Pancreas (tissue), 10 donors: ENCODE data around the gene CEP44. TPM values are rescaled to one million over a fixed set of nuclear protein-coding genes. Genes with fewer than 3 reads are reported as not detected.

Experiments
- ATAC-seq, 4 donors: fragments of 200-7000 bp; cut with Tn5 transposase; one replicate each; pipeline versions ENCODE4 v1.8.0 to v1.9.1; 2020; ENCODE audit warnings: mild to moderate bottlenecking in 4 of 4, moderate library complexity in 4 of 4
- DNase-seq, 6 donors: peaks; one replicate each; pipeline ENCODE4 v3.0.0-alpha.2; 2020
- FAIRE-seq: peaks from 2 replicates; lab custom pipeline; 2012; peaks lifted over from hg19 to GRCh38; lab: Jason Lieb, UNC
- H3K27ac ChIP-seq, 4 donors: fragments of 200-600 bp; sonication (generic); 1 replicate in 3 of 4; 2 replicates in 1 of 4; pipeline versions ENCODE4 v1.5.0 to v1.8.0; 2020
- H3K27me3 ChIP-seq, 4 donors: fragments of 200-600 bp; one replicate each; pipeline ENCODE4 v1.8.0; 2021
- H3K36me3 ChIP-seq, 3 donors: fragments of 200-600 bp; sonication (generic) in 1 of 3; one replicate each; pipeline versions ENCODE4 v1.5.0 to v1.8.0; 2020 to 2021
- H3K4me1 ChIP-seq, 3 donors: fragments of 200-600 bp; one replicate each; pipeline ENCODE4 v1.8.0; 2021
- H3K4me3 ChIP-seq, 4 donors: fragments of 200-600 bp; sonication (generic) in 2 of 4; one replicate each; pipeline versions ENCODE4 v1.5.0 to v1.8.0; 2020 to 2021
- H3K9me3 ChIP-seq, 4 donors: fragments of 200-600 bp; one replicate each; pipeline ENCODE4 v1.8.0; 2021
- WGBS, 2 donors: extraction: QIAGEN DNeasy Blood & Tissue Kit; methylation state at CpG; one replicate each; pipeline ENCODE4 v1.1.7; 2013; 5-methylcytosine and 5-hydroxymethylcytosine counted together
- intact Hi-C, 3 donors: fragments of 100-400 bp; cut with DNase I; formaldehyde crosslinking; loops; one replicate each; pipeline versions ENCODE4 v1.11.1 to v1.14.2; 2022
- polyA plus RNA-seq, 2 donors: library from polyadenylated mRNA; stranded (reverse); fragments of 200-250 nt; gene quantifications; one replicate each; pipeline ENCODE4 v1.2.3, GENCODE V29; 2013
- total RNA-seq, 6 donors: library from RNA; stranded (reverse); fragmentation: NEBNext Ultra II Directional in 4 of 6; extraction: Animal tissue kit (Norgen Biotek cat#: 25700) in 4 of 6; gene quantifications; one replicate each; pipeline versions ENCODE4 v1.2.1 to v1.2.4, GENCODE V29; 2021 to 2023
- TF ChIP-seq, protein P1 (sequence below), 4 donors: fragments of 200-600 bp; sonication (generic) in 3 of 4; IDR thresholded peaks; one replicate each; pipeline versions ENCODE4 v1.5.0 to v1.8.0; 2021; ENCODE audit warnings: antibody characterized with exemption in 4 of 4
- donor health status: healthy with polysubstance abuse.
- donor health status: DM: no; HTN: no; CAD: no; lungs with moderate emphysema.
- donor health status: DM: no; HTN: no; CAD: no.
- donor health status: control.
- donor health status: control.
- donor health status: Bipolar disorder and iron deficiency.
- donor health status: DM: yes; HTN: yes; CAD: no.
- donor health status: DM: no; HTN: no; CAD: no.
- donor health status: DM: no; HTN: no; CAD: no.
- donor health status: DM: yes; HTN: yes; CAD: no.

CEP44 gene
- total and polyA plus RNA-seq, 8 donors = 3.4 to 9.7 (median 5.9) TPM

- ATAC-seq (no peak), FAIRE-seq (no peak), DNase-seq (no peak)
- no peaks in the 10 kb centered on the region for H3K9me3 ChIP-seq
- intact Hi-C loops = no loop called here
- TF ChIP-seq, protein P1, sequence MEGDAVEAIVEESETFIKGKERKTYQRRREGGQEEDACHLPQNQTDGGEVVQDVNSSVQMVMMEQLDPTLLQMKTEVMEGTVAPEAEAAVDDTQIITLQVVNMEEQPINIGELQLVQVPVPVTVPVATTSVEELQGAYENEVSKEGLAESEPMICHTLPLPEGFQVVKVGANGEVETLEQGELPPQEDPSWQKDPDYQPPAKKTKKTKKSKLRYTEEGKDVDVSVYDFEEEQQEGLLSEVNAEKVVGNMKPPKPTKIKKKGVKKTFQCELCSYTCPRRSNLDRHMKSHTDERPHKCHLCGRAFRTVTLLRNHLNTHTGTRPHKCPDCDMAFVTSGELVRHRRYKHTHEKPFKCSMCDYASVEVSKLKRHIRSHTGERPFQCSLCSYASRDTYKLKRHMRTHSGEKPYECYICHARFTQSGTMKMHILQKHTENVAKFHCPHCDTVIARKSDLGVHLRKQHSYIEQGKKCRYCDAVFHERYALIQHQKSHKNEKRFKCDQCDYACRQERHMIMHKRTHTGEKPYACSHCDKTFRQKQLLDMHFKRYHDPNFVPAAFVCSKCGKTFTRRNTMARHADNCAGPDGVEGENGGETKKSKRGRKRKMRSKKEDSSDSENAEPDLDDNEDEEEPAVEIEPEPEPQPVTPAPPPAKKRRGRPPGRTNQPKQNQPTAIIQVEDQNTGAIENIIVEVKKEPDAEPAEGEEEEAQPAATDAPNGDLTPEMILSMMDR (IDR thresholded peaks at IDR 0.05) = no peak
- no peaks in the 10 kb centered on the region for H3K36me3 ChIP-seq
- no peaks in the 10 kb centered on the region for H3K4me1 ChIP-seq
- no peak overlapping the region for H3K4me3 ChIP-seq
- 93 to 100% methylated on average over 1 of the region's 1 CpG for WGBS, 2 donors
- no peaks in the 10 kb centered on the region for H3K27me3 ChIP-seq
- H3K27ac ChIP-seq = no peak overlapping the region
Observed at GRCh38 chr4:174349156-174349555, 65.4 kb downstream of the CEP44 start.

GRCh38 chr4:174352061-174352819 lies 68.5 kb downstream of the CEP44 start:
- TF ChIP-seq, protein P1 (IDR thresholded peaks at IDR 0.05) = no peak

DNA sequence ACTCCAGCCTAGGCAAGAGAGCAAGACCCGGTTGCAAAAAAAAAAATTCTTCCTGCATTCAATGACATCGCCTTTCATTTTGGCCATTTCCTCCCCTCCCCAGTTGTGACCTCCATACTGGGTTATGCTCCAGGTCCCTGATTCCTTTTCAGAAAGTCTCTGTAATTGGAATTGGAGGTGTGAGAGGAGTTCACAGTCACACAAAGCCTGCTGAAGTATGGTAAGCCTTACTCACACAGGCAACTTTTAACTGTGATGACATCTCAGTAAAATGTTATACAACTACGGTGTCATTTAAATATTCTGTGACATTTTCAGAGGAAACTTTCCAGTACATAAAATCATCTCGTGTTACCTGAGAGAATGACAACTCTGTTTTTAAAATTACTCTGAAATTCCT lies 73.6 kb downstream of the CEP44 start:
- no peaks in the 10 kb centered on the region for H3K4me1 ChIP-seq
- H3K36me3 ChIP-seq = no peaks in the 10 kb centered on the region
- H3K4me3 ChIP-seq = no peak overlapping the region
- ATAC-seq (no peak), DNase-seq (no peak), FAIRE-seq (no peak)
- H3K27ac ChIP-seq = no peak overlapping the region
- TF ChIP-seq, protein P1 (IDR thresholded peaks at IDR 0.05) = no peak
- no peaks in the 10 kb centered on the region for H3K27me3 ChIP-seq
- H3K9me3 ChIP-seq = no peaks in the 10 kb centered on the region
- WGBS, 2 donors = 71 to 83% methylated on average over 4 of the region's 4 CpGs
- intact Hi-C loops = no loop called here

More at GRCh38 chr4:174352061-174352819, 68.5 kb downstream of the CEP44 start:
- no peak for ATAC-seq
- 66 to 76% methylated on average over 5 of the region's 5 CpGs for WGBS, 2 donors
- no peaks in the 10 kb centered on the region for H3K9me3 ChIP-seq
- intact Hi-C loops = no loop called here
- no peak overlapping the region for H3K4me3 ChIP-seq
- no peaks in the 10 kb centered on the region for H3K4me1 ChIP-seq
- FAIRE-seq = no peak
- no peak overlapping the region for H3K27ac ChIP-seq
- H3K36me3 ChIP-seq = no peaks in the 10 kb centered on the region
- no peak for DNase-seq
- H3K27me3 ChIP-seq = no peaks in the 10 kb centered on the region

DNA sequence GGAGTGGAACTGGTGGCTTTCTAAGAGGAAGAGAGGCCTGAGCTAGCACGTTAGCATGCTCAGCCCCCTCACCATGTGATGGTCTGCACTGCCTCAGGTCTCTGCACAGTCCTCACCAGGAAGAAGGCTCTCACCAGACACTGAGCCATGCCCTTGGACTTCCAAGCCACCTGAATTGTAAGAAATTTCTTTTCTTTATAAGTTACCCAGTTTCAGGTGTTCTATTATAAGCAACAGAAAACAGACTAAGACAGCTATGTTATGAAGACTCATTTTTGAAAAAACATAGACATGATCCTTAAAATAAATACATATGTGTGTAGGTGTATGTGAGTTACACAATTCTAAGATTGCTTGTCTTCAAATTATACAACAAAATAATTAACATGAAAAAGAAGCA lies 74.7 kb downstream of the CEP44 start:
- ATAC-seq = no peak
- 53 to 83% methylated on average over 1 of the region's 1 CpG for WGBS, 2 donors
- Histone ChIP-seq H3K4me3 (no peak overlapping the region), H3K9me3 (no peaks in the 10 kb centered on the region), H3K27ac (no peak overlapping the region), H3K4me1 (no peaks in the 10 kb centered on the region), H3K36me3 (no peaks in the 10 kb centered on the region), H3K27me3 (no peaks in the 10 kb centered on the region)
- DNase-seq = no peak
- TF ChIP-seq, protein P1 (IDR thresholded peaks at IDR 0.05) = no peak
- no peak for FAIRE-seq
- intact Hi-C loops = no loop called here

GRCh38 chr4:174358829-174359228 lies 75.1 kb downstream of the CEP44 start:
- Histone ChIP-seq H3K27ac (no peak overlapping the region), H3K4me1 (no peaks in the 10 kb centered on the region), H3K36me3 (no peaks in the 10 kb centered on the region), H3K4me3 (no peak overlapping the region), H3K27me3 (no peaks in the 10 kb centered on the region), H3K9me3 (no peaks in the 10 kb centered on the region)
- WGBS, 2 donors = 21 to 30% methylated on average over 1 of the region's 1 CpG
- TF ChIP-seq, protein P1 (IDR thresholded peaks at IDR 0.05) = no peak
- ATAC-seq (no peak), DNase-seq (no peak), FAIRE-seq (no peak)
- intact Hi-C loops = no loop called here
